Kidney epithelial cell (primary cell): ENCODE results near the gene PRRT1. TPM values are rescaled to one million over a fixed set of nuclear protein-coding genes. Genes with fewer than 3 reads are reported as not detected.
"Not testable (repeated sequence)": the region's sequence is repeated elsewhere in the genome, so short reads cannot be mapped to it uniquely, and the experiment has no call there.

Experiments
- DNase-seq: peaks from one replicate; pipeline ENCODE4 v3.0.0-alpha.2; 2010; ENCODE audit warnings: low read depth
- H3K27me3 ChIP-seq: 2 replicates; pipeline ENCODE4 v1.6.0; 2011; ENCODE audit warnings: low read length; ENCODE audit not compliant: control insufficient read depth, insufficient read depth
- H3K36me3 ChIP-seq: 2 replicates; pipeline ENCODE4 v1.5.1; 2011; ENCODE audit warnings: low read length; ENCODE audit not compliant: control insufficient read depth, insufficient read depth
- H3K4me3 ChIP-seq: 2 replicates; pipeline ENCODE4 v1.5.1; 2011; ENCODE audit warnings: low read depth, mild to moderate bottlenecking, control low read depth, low read length
- CTCF ChIP-seq: IDR thresholded peaks from 2 replicates; pipeline ENCODE4 v1.5.1; 2011; ENCODE audit warnings: mild to moderate bottlenecking, moderate library complexity, low read length, control low read depth, inconsistent platforms; ENCODE audit not compliant: insufficient read depth, poor library complexity, severe bottlenecking
- total RNA-seq: library from RNA; depleted of rRNA; stranded (reverse); fragments of >200 nt; gene quantifications from 2 replicates; pipeline ENCODE4 v1.2.3, GENCODE V29; 2015

PRRT1 gene
- total RNA-seq, 1 donor from 2014 or later: not detected

GRCh38 chr6:32109114-32109764 is 42.5 kb downstream of the PRRT1 start, which contains the start of gene TNXB:
TSS of gene TNXB (minus strand) at chr6:32109338. CDS start at chr6:32098198, 11,140 bp downstream.
- TF ChIP-seq CTCF: no peak
- H3K4me3 ChIP-seq: no peak within 1 kb of the TSS
- DNase-seq: no peak

GRCh38 chr6:32108727-32109113 is 43.0 kb downstream of the PRRT1 start:
- no peak overlapping the region for H3K4me3 ChIP-seq
- DNase-seq: no peak
- peaks cover 41% of the 10 kb centered on the region for H3K27me3 ChIP-seq
- TF ChIP-seq CTCF: no peak
- no peaks in the 10 kb centered on the region for H3K36me3 ChIP-seq

More at GRCh38 chr6:32109114-32109764, 42.5 kb downstream of the PRRT1 start, which contains the start of gene TNXB:
- H3K27me3 ChIP-seq: peaks cover 41% of the 10 kb centered on the region
- H3K36me3 ChIP-seq: no peaks in the 10 kb centered on the region

GRCh38 chr6:32108094-32108627 is 43.6 kb downstream of the PRRT1 start:
- Histone ChIP-seq H3K27me3 (peaks cover 41% of the 10 kb centered on the region), H3K36me3 (no peaks in the 10 kb centered on the region), H3K4me3 (no peak overlapping the region)
- DNase-seq: no peak
- TF ChIP-seq CTCF: no peak

- H3K36me3 ChIP-seq: no peaks in the 10 kb centered on the region
- no peak overlapping the region for H3K4me3 ChIP-seq
- DNase-seq: no peak
- H3K27me3 ChIP-seq: peaks cover 41% of the 10 kb centered on the region
- no peak for TF ChIP-seq CTCF
Observed at GRCh38 chr6:32107406-32107805, 44.3 kb downstream of the PRRT1 start.

- Histone ChIP-seq H3K36me3 (no peaks in the 10 kb centered on the region), H3K27me3 (peaks cover 38% of the 10 kb centered on the region), H3K4me3 (no peak overlapping the region)
- no peak for TF ChIP-seq CTCF
- DNase-seq: no peak
Observed at GRCh38 chr6:32105433-32105832, 46.3 kb downstream of the PRRT1 start.

GRCh38 chr6:32102255-32102654 is 49.5 kb downstream of the PRRT1 start:
- Histone ChIP-seq H3K27me3 (peaks cover 26% of the 10 kb centered on the region), H3K36me3 (no peaks in the 10 kb centered on the region), H3K4me3 (no peak overlapping the region)
- no peak for TF ChIP-seq CTCF
- DNase-seq: no peak

- peaks cover 35% of the 10 kb centered on the region for H3K27me3 ChIP-seq
- not testable (repeated sequence) for H3K36me3 ChIP-seq, DNase-seq, H3K4me3 ChIP-seq
Observed at GRCh38 chr6:32100251-32100650, 51.5 kb downstream of the PRRT1 start.
